ENCODE measurements around the gene GABBR2.

GABBR2 gene

GRCh38 chr9:98745470-98745869, 36.7 kb upstream of the GABBR2 start:
- Mint-ChIP-seq H3K27me3 (ENCODE audit: low read depth) (no peaks in the 10 kb centered on the region), H3K27ac (no peak overlapping the region), H3K9me3 (no peaks in the 10 kb centered on the region), H3K4me1 (no peaks in the 10 kb centered on the region), H3K4me3 (no peak overlapping the region), H3K36me3 (ENCODE audit: low read depth) (peaks cover 56% of the 10 kb centered on the region)
- TF ChIP-seq CTCF (IDR thresholded peaks at IDR 0.05; ENCODE audit: unreplicated experiment in 3 of 3): no peak

GRCh38 chr9:98743818-98744611, 35.3 kb upstream of the GABBR2 start:
- no peak overlapping the region for H3K27ac Mint-ChIP-seq
- H3K27me3 Mint-ChIP-seq (ENCODE audit: low read depth): no peaks in the 10 kb centered on the region
- H3K9me3 Mint-ChIP-seq: peaks cover 3% of the 10 kb centered on the region
- H3K4me3 Mint-ChIP-seq: no peak overlapping the region
- H3K4me1 Mint-ChIP-seq: no peaks in the 10 kb centered on the region
- TF ChIP-seq CTCF (IDR thresholded peaks at IDR 0.05; ENCODE audit: unreplicated experiment in 3 of 3): no peak
- H3K36me3 Mint-ChIP-seq (ENCODE audit: low read depth): peaks cover 54% of the 10 kb centered on the region

- H3K4me3 Mint-ChIP-seq: no peak overlapping the region
- H3K36me3 Mint-ChIP-seq (ENCODE audit: low read depth): peaks cover 55% of the 10 kb centered on the region
- no peaks in the 10 kb centered on the region for H3K27me3 Mint-ChIP-seq (ENCODE audit: low read depth)
- no peak for TF ChIP-seq CTCF (IDR thresholded peaks at IDR 0.05; ENCODE audit: unreplicated experiment in 3 of 3)
- no peak overlapping the region for H3K27ac Mint-ChIP-seq
- H3K9me3 Mint-ChIP-seq: peaks cover 7% of the 10 kb centered on the region
- H3K4me1 Mint-ChIP-seq: no peaks in the 10 kb centered on the region
These were observed 34.6 kb upstream of the GABBR2 start for GRCh38 chr9:98743329-98743728.

GRCh38 chr9:98742325-98743280, 33.9 kb upstream of the GABBR2 start:
- Mint-ChIP-seq H3K27ac (no peak overlapping the region), H3K27me3 (ENCODE audit: low read depth) (no peaks in the 10 kb centered on the region), H3K9me3 (peaks cover 11% of the 10 kb centered on the region), H3K36me3 (ENCODE audit: low read depth) (peaks cover 58% of the 10 kb centered on the region), H3K4me1 (no peaks in the 10 kb centered on the region), H3K4me3 (no peak overlapping the region)
- no peak for TF ChIP-seq CTCF (IDR thresholded peaks at IDR 0.05; ENCODE audit: unreplicated experiment in 3 of 3)

- Mint-ChIP-seq H3K36me3 (ENCODE audit: low read depth) (peaks cover 69% of the 10 kb centered on the region), H3K4me1 (no peaks in the 10 kb centered on the region), H3K9me3 (peaks cover 11% of the 10 kb centered on the region), H3K4me3 (no peak overlapping the region), H3K27me3 (ENCODE audit: low read depth) (no peaks in the 10 kb centered on the region), H3K27ac (no peak overlapping the region)
- no peak for TF ChIP-seq CTCF (IDR thresholded peaks at IDR 0.05; ENCODE audit: unreplicated experiment in 3 of 3)
These were observed 31.6 kb upstream of the GABBR2 start for GRCh38 chr9:98740226-98740881.
